Eye (tissue), 1 donor: ENCODE results near the gene FBRSL1.
"Not testable (repeated sequence)": the region's sequence is repeated elsewhere in the genome, so short reads cannot be mapped to it uniquely, and the experiment has no call there.

Source experiments
- DNase-seq: peaks from one replicate; pipeline ENCODE4 v3.0.0-alpha.2; 2015

The FBRSL1 gene

GRCh38 chr12:132471858-132472255, 18.1 kb upstream of the FBRSL1 start:
- DNase-seq, result no peak

DNA sequence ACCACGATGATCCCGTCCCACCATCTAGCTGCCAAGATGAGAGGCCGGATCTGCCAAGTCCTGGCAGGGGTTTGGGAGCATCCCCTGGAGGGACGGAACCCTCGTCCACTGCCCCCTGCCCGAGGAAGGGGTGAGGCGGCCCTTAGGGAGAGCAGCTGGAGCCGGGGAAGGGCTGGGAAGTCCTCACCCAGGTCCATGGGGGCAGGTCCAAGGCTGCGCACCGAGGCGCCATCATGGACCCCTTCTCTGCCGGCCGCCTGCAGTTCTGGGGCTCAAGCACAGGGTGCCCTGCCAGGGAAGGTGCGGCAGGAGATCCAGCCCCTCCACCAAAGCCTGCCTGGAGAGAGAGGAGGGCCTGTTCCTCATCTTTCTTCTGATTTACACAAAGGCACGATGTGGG, 17.6 kb upstream of the FBRSL1 start:
- no peak for DNase-seq

- no peak for DNase-seq
Measured at GRCh38 chr12:132474237-132474741, 15.7 kb upstream of the FBRSL1 start.

GRCh38 chr12:132474799-132475303, 15.1 kb upstream of the FBRSL1 start:
- DNase-seq, result not testable (repeated sequence)

- peak; percentile 43 for DNase-seq
Measured at GRCh38 chr12:132475304-132476037, 14.5 kb upstream of the FBRSL1 start.

DNA sequence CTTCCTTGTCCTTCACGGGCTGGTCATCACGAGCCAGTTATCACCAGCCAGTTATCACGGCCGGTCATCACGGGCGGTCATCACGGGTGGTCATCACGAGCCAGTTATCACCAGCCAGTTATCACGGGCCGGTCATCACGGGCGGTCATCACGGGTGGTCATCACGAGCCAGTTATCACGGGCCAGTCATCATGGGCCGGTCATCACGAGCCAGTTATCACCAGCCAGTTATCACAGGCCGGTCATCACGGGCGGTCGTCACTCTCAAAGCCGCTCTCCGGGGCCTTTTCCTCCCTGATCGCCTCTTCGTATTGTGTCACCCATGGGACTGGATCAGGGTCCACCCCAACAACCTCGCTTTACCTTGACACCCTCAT, 13.9 kb upstream of the FBRSL1 start:
- no peak for DNase-seq

DNA sequence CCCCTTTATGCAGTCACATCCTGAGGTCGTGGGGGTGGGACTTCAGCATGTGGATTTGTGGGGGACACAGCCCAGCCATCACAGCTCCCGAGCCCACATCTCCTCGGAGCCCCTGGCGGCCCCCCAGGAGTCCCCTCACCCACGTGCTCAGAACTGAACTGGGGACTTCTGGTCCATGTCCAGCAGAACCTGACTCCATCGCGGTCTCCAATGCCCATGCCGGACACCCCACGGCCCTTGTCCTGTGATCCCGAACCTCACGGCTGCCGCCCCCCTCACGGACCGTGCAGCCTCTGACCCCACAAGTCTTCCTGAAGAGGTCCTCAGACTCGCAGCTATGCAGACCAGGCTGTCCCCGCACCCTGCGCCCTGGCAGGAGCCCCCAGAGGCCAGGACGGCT, 13.5 kb upstream of the FBRSL1 start:
- no peak for DNase-seq

- no peak for DNase-seq
Measured at GRCh38 chr12:132477017-132477702, 12.8 kb upstream of the FBRSL1 start.

DNA sequence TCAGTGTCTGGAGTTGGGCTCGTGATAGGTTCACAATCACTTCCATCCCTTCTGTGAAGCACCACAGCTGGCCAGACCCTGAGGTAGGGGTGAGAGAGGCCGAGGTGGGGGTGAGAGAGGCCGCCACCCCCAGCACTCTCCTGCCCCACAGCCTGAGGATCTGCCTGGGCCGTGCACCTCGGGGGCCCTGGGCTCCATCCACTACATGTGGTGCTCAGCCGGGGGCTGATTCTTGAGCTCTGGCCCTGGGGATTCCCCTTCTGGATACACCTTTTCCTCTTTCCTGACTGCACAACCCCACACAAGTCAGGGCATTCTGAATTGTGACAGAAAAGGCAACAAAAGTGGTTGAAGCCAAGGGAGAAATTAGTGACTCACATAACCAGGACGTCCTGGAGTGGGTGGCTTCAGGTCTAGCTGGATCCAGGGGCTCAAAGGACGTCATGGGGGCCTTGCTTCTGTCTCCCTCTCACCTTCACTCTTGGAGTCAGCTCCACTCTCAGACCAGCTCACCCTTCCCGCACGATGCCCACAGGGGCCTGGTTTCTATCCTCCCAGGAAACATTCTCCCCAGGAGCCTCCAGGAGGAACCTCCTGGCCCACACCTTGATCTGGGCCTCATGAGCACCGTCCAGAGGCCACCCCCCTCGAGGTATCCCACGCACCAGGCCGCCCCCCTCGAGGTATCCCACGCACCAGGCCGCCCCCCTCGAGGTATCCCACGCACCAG, 12.1 kb upstream of the FBRSL1 start:
- no peak for DNase-seq

DNA sequence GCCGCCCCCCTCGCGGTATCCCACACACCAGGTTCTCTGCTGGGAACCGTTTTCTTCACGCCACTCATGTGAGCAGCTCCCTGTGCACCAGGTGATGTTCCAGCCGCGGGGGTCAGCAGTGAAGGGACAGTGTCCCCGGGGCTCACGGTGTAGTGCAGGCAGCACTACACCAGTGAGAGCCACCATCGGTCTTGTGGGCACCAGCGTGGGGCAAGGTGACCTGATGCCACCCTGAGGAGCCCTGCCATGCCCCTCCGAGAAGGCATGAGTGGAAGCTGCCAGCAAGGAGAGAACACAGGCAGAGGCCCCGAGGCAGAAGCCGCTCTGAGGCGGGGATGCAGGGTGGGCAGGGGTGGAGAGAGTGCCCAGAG, 11.5 kb upstream of the FBRSL1 start:
- no peak for DNase-seq

GRCh38 chr12:132478845-132479244, 11.1 kb upstream of the FBRSL1 start:
- no peak for DNase-seq

- no peak for DNase-seq
Measured at GRCh38 chr12:132479291-132479690, 10.7 kb upstream of the FBRSL1 start.

DNA sequence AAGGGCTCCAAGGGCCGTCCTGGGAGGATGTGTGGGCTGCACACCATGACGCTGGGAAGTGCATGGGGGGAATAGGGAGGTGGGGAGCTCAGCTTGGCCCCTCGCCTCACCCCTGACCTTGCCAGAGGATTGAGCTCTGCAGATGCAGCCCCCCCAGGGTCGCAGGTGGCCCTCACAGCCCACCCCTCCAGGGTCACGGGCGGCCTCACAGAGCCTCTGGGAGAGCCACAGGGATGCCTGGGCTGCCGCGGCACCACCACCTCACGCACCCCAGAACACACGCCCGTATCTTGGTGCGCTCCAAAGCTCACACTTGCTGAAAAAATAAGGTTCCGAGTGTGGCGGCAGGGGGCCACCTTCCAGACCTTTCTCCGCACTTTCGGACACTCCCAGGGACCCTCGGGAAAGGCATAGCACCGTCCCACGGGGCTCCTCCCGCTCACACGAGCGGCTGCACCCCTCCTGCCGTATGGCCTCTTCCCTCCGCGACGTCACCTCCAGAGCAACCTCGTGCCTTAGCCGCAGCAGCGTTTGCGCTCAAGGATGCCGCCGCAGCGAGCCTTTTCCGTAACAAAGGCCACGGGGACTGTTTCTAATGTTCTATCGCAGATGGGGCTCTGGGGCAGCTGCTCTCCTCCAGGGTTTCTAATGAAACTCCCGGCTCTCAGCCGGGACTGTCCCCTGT, 9.9 kb upstream of the FBRSL1 start:
- DNase-seq, result peak; percentile 37

DNA sequence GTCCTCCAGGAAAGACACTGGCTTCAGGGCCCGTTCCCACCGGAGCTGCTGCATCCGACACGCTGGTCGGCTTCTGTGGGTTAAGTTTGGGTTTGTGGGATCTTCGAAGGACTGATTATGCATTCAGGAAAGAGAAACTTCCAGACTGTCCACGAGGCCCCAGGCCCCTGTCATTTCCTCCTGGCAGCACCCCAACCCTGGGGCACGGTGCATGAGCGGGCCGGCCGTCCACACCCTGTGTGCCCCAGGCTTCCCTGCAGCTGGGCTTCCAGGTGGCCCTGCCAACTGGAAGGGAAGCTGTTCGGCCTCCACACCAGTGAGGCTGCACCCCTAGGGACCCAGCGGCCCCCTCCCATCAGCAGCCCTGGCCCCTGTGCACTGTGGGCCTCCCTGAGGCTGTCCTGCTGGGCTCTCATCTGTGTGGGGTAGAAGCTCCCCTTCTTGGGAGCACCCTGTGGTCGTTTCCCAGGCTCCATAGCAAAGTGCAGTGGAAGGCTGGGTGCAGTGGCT, 9.3 kb upstream of the FBRSL1 start:
- DNase-seq, result no peak

- DNase-seq, result no peak
Measured at GRCh38 chr12:132481345-132481744, 8.6 kb upstream of the FBRSL1 start.

GRCh38 chr12:132481771-132482745, 7.9 kb upstream of the FBRSL1 start:
- no peak for DNase-seq

- DNase-seq, result no peak
Measured at GRCh38 chr12:132482771-132483170, 7.2 kb upstream of the FBRSL1 start.

GRCh38 chr12:132483208-132483607, 6.7 kb upstream of the FBRSL1 start:
- no peak for DNase-seq

- no peak for DNase-seq
Measured at GRCh38 chr12:132483612-132484011, 6.3 kb upstream of the FBRSL1 start.

GRCh38 chr12:132484183-132484890, 5.6 kb upstream of the FBRSL1 start:
- no peak for DNase-seq
